NCI-H69 (cell line): ENCODE measurements around the gene SRP72.

ENCODE experiments used
- DNase-seq: peaks from one replicate; lab custom pipeline; 2025; lab: John Stamatoyannopoulos, UW

SRP72 gene

DNA sequence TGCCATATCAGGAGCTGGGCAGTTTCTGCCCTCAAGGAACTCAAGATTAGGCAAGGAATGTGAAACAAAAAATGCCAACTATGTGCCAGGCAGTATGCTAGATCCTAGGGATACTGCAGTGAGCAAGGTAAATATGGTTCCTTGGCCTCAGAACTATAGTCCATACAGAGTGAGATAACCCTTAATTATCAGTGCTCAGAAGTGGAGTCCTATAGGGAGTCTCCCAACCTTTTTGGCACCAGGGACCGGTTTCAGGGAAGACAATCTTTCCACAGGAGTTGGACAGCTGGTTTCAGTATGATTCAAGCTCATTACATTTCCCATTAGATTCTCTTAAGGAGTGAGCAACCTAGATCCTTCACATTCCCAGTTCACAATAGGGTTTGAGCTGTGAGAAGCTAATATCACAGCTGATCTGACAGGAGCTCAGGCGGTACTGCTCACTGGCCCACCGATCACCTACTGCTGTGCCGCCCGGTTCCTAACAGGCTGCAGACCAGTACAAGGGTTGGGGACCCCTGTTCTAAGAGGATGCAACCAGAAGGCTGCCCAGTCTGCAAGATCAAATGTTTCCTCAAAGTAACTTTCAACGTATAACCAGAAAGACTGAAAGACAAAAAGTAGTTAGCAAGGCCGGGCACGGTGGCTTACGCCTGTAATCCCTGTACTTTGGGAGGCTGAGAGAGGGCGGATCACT, 1.7 kb upstream of the SRP72 start:
- peak; percentile 61 for DNase-seq

DNA sequence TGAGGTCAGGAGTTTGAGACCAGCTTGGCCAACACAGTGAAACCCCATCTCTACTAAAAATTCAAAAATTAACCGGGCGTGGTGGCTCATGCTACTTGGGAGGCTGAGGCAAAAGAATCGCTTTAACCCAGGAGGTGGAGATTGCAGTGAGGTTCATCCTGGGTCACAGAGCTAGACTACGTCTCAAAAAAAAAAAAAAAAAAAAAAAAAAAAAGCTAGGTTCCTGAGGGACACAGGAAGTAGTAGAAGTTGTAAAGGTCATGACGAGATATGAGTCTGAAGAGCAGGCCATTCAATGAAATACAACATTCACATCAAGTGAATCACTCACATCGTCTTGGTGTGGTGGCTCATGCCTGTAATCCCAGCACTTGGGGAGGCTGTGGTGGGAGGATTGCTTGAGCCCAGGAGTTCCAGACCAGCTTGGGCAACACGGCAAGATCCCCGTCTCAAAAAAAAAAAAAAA, 1.1 kb upstream of the SRP72 start:
- peak; percentile 16 for DNase-seq

DNA sequence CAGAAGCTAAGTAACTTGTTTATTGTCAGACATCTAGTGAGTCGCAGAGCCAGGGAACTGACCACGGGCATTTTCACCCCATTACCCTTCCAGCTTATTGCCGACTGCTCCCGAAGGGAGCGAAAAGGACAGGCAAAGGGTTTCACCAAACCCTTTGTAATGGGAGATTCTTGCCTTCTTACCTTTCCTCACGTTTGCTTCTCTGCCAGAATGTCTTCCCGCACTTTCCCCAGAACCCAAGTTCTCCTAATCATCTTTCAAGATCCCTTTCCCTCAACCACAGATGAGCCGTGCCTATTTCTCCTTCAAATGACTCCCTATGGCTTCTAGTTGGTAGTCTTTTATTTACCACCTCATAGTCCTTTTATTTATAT, 520 bp upstream of the SRP72 start:
- DNase-seq: peak; percentile 25

DNA sequence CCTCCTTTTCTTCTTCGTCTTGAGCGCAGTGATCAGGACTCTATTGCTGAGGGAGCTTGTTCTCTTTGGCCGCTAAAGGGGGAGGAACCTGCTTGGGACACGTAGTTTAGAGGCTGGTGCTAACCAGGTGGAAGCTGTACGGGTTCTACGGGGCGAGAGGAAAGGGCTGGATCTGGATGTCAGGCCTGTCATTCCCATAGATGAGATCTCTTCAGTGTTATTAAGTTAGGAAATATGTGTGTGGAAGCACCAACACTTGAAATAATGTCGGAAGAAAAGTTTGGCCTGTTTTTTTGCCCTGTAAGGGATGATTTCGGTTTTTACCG, 643 bp downstream of the SRP72 start:
- DNase-seq: peak; percentile 58

DNA sequence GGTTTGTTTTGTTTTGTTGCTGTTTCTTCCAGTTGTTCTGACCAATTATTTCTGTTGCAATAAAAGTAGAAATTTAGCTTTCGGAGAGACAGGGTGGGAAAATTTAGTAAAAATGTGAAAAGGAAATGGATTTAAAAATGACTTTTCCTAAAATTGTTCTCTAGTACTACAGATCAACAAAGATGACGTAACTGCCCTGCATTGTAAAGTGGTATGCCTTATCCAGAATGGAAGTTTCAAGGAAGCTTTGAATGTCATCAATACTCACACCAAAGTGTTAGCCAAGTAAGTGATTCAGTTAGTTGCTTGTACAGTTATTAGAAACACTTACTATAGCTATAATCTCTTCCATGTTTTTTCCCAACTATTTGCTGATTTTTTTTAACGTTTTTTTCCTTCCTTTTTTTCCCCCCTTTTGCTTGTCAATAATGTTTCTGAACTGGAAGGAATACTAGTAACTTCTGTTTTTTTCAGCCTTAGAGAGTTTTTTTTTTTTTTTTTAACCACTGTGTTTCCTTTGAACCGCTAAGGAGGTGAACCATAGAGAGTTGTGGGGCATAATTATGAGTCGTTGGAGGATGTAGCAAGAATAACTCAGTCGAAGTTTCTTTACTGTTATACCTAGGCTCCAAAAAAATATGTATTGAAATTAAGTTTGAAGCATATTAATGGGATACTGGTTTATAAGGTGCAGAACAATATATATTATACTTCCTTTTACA, 2.2 kb downstream of the SRP72 start:
- DNase-seq: no peak

DNA sequence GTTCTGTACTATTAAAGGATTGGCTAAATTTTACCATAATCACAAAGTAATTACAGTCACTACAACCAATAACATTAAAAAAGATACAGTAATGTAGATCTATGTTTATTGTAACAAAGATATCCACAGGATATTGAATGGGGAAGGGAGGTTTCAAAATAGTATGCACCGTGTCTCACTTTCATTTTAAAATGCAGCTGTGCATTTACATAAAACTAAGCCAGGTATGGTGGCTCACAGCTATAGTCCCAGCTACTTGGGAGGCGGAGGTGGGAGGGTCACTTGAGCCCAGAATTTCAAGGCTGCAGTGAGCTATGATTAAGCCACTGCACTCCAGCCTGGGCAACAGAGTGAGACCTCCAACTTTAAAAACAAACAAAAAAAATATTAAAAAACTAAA, 8.5 kb downstream of the SRP72 start:
- no peak for DNase-seq

DNA sequence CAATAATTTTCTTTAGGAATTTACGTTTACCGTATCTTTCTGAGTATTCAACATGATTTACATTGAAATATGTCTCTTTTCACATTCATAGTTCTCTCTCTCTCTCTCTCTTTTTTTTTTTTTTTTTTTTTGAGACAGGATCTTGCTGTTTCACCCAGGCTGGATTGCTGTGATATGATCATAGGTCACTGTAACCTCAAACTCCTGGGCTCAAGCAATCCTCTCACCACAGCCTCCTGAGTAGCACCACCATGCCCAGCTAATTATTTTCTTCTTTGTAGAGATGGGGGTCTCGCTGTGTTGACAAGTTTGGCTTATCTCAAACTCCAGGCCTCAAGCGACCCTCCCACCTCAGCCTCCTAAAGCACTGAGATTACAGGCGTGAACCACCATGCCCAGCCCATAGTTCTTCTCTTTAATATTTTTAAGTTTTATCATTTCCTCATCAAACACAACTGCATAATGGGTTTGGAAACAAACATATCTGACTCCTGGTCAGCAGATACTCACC, 9.8 kb downstream of the SRP72 start:
- no peak for DNase-seq

DNA sequence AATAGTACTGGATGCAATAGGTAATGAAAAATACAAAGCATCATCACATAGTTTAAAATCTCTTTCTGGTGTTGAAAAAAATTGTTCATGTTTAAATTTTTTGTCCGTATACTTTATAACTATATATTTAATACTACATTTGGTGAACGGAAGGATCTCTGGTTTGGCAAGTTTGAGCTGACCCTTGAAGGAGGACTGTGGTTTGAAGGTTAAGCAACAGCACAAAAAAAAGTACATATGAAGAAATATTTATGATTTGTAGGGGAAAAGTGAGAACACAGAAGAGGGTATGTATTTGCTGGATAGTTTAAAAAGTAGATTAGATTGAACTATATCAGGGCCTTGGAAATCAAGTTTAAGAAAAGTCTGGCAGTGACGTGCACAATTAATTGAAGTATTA, 13.3 kb downstream of the SRP72 start:
- no peak for DNase-seq

DNA sequence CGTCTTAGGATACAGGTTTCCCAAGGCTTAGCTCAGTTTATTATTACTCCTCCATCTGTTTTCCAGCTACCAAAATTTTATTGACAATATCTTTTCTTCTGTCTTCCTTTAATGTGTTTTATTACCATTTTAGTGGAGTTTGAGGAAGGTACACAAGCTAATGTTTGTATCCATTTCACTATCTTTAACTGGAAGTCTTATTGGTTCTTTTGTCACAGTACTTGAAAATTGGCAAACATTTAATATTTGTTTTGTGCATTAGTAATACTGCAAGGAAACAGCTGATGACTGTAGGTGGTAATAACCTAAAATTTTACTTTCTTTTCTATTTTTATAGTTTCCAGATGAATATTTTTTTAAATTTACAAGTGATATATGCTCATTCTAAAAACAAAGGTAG, 28.8 kb downstream of the SRP72 start:
- DNase-seq: no peak

DNA sequence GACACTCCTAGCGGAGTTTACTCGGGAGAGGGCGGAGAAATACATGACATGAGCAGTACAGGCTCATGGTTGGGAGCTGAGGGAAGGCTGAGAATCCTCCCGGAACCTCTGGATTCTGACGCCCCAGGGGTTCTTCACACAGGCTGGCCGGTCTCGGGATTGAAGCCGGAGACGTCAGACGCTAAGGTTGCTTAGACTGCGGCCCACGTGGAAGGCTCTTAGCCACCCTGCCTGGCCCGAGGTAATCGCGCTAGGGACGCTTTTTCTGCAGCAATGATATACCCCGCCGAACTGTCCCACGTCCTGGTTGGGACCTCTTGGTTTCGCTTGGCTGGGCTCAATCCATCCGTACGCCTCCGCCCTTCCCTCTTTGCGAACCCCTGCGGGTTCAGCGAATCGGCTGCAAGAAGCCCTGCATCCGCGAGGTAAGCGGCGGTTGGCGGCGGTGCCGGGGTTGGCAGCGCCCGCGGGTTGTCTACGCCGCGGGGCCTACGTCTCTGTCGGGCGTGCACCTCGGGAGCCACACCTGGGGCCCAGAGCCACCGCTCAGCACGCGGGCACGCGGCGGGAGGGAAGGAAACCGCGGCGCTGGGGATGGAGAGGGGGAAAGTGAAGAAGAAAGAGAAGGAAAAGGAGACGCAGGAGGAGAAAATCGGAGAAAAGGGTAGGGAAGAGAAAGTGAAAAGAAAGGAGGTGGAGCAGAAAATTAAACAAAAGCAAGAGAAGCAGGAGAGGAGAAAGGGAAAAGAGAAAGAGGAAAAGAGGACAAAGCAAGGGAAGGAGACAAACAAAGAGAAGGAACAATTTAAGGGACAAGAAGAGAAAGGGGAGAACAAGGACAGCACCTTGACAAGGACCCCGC, 38.1 kb downstream of the SRP72 start, which contains the start of gene ARL9:
Gene ARL9, plus strand, starts transcription at position 523 of the 862 bp plus-strand sequence. Its CDS starts 72 bp downstream, at position 595.
- DNase-seq: peak; percentile 79

DNA sequence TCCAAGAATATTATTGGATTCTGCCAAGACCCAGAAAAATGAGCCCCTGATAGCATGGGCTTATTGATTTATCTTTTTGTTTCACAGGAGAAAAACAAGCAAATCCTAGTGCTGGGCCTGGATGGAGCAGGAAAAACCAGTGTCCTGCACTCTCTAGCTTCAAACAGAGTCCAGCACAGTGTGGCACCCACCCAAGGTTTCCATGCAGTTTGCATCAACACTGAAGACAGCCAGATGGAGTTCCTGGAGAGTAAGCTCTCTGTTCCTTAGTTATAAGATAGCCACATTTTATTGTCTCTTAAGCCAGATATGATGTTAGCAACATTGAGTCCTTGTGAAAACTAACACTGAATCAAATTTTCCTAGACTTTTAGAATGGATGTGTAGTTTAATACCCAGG, 43.7 kb downstream of the SRP72 start:
- DNase-seq: no peak

DNA sequence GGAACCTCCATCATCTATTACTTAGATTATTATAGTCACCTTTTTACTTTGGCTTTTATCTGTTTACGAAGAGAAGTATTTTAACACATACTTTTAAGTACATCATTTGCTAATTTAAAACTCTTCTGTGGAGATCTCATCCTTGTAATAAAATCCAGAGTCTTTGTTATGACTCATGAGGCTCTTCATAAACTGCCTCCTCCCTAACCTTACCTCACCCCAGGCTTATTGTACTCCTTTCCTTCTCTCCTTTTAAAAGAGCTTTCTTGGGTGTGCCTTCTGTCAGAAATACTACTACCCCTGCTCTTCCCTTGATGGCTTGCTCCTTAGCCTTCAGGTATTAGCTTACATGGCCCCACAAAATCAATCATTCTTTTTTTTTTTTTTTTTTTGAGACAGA, 44.7 kb downstream of the SRP72 start:
- DNase-seq: no peak

DNA sequence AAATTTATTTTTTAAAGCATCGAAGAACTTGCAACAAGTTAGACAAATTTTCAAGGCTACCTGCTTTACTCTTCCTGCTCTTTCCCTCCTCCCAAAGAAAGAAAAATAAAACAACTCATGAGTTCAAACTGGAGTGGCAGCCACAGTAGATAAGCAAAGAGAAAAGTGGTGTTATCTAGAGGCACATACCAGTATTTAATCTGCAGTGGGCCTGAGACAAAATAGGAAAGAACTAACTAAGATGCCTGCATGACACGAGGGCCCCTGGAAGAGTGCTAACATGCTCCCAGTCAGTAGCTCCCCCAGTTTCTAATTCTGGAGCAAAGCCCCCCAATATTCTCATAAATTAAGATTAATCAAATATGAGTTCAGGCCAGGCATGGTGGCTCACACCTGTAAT, 46.1 kb downstream of the SRP72 start:
- DNase-seq: no peak

DNA sequence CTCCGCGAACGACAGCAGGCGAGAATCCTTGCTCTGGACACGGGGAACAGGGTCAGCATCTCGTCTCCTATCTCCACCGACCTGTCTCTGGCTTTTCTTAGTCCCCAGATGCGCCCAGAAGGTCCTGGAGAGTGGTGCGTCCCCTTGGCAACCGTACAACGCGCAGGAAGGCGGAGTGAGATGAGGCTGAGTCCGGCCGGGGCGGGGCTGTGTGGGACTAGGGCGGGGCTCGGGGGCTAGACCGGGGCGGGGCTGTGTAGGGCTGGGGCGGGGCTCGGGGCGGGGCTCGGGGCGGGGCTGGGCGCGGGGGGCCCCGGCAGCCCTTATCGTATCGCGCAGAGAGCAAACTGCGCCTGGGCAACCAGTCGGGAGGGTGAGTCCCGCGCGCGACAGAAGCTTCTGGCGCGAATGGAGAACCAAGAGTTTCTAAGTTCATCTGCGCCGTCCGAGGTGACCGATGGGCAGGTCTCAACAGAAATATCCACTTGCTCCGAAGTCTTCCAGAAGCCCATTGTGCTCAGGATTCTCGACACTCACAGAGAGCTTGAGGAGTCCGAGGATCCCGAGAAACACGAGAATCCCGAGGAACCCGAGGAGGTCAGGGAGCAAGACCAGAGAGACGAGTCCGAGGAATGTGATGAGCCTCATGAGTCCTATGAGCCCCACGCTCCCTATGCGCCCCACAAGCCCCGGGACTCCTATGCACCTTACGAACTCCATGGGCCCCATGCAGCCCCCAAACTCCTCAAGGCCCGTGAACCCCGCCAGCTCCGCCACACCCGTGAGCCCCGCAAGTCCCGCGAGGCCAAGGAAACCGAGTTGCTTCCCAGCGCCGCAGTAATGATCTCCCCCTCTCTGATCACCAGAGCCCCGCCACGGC, 63.1 kb downstream of the SRP72 start:
- DNase-seq: peak; percentile 84

DNA sequence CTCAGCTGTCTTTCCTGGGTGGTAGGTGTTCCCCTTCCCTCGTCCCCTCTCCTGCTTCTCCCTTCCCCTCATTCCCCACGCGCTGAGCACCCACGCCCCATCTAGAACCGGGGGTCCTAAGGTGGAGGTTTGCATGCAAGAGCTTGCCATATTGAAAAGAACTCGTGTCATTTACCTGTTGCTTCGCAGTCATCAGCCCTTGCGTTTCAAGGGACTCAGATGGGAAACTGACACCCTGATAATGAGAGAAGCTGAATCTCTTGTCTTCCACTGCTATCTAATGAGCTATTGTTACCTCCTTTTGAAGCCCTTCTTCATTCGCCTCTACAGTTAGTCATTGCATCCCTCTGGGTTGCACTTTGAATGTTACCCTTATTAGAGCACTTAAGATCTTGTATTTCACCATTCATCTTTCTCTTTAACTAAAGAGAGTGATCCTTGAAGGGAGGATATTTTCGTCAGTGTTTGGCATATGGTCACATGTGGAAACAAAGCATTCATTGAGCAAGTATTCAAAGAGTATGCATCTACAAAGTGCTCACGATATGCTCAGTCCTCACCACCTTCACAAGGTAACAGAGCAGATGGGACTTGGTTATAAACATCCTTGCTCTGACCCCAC, 63.8 kb downstream of the SRP72 start:
- DNase-seq: no peak

DNA sequence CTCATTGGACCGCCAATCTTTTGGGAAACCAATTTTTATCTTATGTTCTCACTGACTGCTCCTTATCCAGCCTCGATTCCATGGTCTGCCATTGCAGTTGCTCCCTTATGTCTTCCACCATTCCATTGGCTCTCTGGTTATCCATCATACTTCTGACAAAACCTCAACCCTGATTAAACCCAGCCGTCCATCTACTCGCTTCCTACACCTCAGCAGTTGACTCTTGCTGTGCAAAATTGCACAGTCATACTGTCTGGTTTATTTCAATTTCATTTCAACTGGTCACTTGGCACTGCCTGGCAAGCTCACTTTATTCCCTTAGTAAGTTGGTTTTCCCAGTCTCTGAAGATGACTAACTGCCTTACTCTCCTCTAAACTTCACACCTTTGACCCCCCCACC, 64.4 kb downstream of the SRP72 start:
- DNase-seq: no peak

DNA sequence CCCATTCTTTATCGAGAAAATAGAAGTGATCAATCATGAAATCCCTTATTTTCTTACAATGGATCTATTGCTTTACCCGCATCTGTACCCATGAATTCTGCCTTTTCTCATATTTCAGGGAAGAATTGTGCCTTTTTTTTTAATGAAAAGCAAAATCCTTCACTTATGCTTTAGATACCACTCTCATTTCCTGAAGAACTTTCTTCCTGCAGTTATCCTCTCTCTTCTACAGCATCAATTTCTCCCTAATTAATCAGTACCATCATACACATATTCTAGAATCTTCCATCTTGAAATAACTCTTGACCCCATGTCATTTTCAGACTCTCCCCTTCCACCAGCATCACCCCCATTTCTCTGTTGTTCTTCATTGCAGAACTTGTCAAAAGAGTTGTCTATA, 64.8 kb downstream of the SRP72 start:
- DNase-seq: no peak

DNA sequence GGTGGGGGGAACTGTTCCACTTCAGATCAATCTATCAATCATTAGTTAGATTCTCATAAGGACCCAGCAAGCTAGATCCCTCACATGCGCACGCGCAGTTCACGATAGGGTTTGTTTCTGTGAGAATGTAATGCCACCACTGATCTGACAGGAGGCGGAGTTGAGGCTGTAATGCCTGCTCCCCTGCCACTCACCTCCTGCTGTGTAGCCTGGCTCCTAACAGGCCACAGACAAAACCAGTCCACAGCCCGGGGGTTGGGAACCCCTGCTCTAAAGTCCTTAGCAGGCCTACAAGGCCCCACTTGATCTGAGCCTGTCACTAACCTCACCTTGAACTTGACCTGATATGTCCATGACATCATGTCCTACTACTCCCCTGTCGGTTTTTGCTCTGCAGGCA, 68.5 kb downstream of the SRP72 start:
- no peak for DNase-seq

DNA sequence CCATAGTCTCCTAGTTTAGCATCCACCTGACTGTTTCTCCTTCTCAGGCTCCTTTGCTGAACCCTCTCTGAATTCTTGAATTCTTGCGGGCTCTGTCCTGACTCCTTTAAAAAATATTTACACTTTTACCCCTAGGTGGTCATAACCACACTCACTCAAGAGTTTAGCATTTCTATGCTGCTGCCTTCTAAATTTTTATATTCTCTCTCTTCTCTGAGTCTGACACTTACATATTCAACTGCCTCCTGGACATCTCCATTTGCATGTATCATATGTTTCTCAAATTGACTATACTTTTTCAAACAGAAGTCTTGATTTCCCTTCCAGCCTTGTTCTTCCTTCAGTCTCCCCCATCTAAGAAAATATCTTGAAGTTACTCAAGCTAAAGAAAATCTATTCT, 69.7 kb downstream of the SRP72 start:
- DNase-seq: no peak

DNA sequence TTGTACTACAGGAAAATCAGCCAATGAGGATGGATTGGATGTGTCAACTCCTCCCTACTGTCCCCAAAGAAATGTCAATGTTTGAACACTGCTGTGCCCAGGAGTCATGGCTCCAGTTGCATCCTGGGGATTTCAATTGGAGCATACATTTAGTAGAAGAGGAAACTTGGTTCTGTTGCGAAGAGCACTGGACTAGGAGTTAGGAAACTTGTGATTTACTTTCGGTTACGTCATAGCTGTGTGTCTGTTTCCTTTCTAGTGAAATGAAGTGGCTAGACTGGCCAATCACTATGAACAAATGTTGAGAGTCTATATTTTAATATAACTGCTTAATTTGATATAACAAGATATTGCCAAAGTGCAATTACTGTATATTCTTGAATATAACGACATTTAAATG, 73.4 kb downstream of the SRP72 start:
- no peak for DNase-seq

DNA sequence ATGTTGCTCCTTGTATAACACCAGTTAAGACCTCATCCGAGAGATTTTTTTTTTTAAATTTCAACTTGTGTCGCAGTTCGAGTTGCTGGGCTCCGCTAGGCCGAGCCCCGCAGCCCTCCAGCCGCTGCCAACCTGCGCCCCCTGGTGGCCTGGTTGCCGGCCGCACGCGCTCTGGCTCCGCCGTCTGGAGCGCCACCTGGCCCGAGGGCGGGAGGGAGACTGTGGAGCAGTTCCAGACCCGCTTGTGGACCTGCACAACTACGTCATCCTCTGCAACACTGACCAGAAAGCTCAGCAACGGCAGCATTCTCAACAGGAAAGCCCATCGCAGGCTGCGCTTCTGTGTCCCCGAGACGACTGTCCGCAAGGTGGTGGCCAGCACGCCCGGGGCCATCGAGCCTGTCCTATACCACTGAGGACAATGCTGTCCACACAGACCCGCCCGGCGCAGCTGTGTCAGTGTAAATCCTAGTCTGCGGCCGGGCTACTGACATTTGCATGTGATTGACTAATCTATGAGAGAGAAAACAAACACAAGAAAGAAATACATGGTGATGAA, 77.2 kb downstream of the SRP72 start:
- peak; percentile 78 for DNase-seq
